ENCODE results near the gene ZBTB46.

ZBTB46 gene

GRCh38 chr20:63745424-63745805 lies 85.6 kb downstream of the ZBTB46 start:
- no peak for DNase-seq (ENCODE audit: low read depth)

GRCh38 chr20:63744574-63745423 lies 86.3 kb downstream of the ZBTB46 start:
- no peak for DNase-seq (ENCODE audit: low read depth)

- no peak for DNase-seq (ENCODE audit: low read depth)
Measured at GRCh38 chr20:63744158-63744557, 86.9 kb downstream of the ZBTB46 start.

- no peak for DNase-seq (ENCODE audit: low read depth)
Measured at GRCh38 chr20:63743210-63743970, 87.7 kb downstream of the ZBTB46 start.

- DNase-seq (ENCODE audit: low read depth) = no peak
Measured at GRCh38 chr20:63742381-63743024, 88.6 kb downstream of the ZBTB46 start.

GRCh38 chr20:63741676-63742380 lies 89.2 kb downstream of the ZBTB46 start:
- DNase-seq (ENCODE audit: low read depth) = no peak

- DNase-seq (ENCODE audit: low read depth) = no peak
Measured at GRCh38 chr20:63741354-63741675, 89.7 kb downstream of the ZBTB46 start.

GRCh38 chr20:63740627-63741353 lies 90.3 kb downstream of the ZBTB46 start:
- no peak for DNase-seq (ENCODE audit: low read depth)

- DNase-seq (ENCODE audit: low read depth) = peak; percentile 48
Measured at GRCh38 chr20:63740070-63740626, 90.9 kb downstream of the ZBTB46 start.

- DNase-seq (ENCODE audit: low read depth) = peak; percentile 48
Measured at GRCh38 chr20:63739130-63740069, 91.7 kb downstream of the ZBTB46 start, which contains the start of gene SLC2A4RG. Gene SLC2A4RG, plus strand, starts transcription at chr20:63739776. Its CDS starts 137 bp downstream, at chr20:63739913.

GRCh38 chr20:63738687-63739129 lies 92.4 kb downstream of the ZBTB46 start:
- no peak for DNase-seq (ENCODE audit: low read depth)

- no peak for DNase-seq (ENCODE audit: low read depth)
Measured at GRCh38 chr20:63737945-63738686, 92.9 kb downstream of the ZBTB46 start.

GRCh38 chr20:63737695-63737944 lies 93.4 kb downstream of the ZBTB46 start:
- no peak for DNase-seq (ENCODE audit: low read depth)

- DNase-seq (ENCODE audit: low read depth) = no peak
Measured at GRCh38 chr20:63736893-63737694, 94.0 kb downstream of the ZBTB46 start.

- DNase-seq (ENCODE audit: low read depth) = no peak
Measured at GRCh38 chr20:63735859-63736718, 95.0 kb downstream of the ZBTB46 start, which contains the start of gene LIME1. Gene LIME1, plus strand, starts transcription at chr20:63736664. Its CDS starts 886 bp downstream, at chr20:63737550.

- no peak for DNase-seq (ENCODE audit: low read depth)
Measured at GRCh38 chr20:63734946-63735858, 95.9 kb downstream of the ZBTB46 start.

All from CMK (cell line).